Activated CD8-positive, alpha-beta T cell treated with anti-CD3 and anti-CD28 coated beads for 36 hours (primary cell): Measurements from ENCODE around the gene RGS12. TPM values are rescaled to one million over a fixed set of nuclear protein-coding genes. Genes with fewer than 3 reads are reported as not detected.

Experiments
- ATAC-seq: fragments of 200-7000 bp; cut with Tn5 transposase; one replicate; pipeline ENCODE4 v1.10.0; 2021; ENCODE audit warnings: mild to moderate bottlenecking, moderate library complexity
- CTCF ChIA-PET: fragments of 350-600 bp; sonication (Branson Sonifier 250); formaldehyde crosslinking; loops from one replicate; lab custom pipeline; 2021; ENCODE audit warnings: antibody characterized with exemption; lab: Charles Lee
- POLR2A ChIA-PET: fragments of 350-600 bp; sonication (Branson Sonifier 250); formaldehyde crosslinking; loops from one replicate; lab custom pipeline; 2021; ENCODE audit warnings: antibody characterized with exemption; lab: Charles Lee
- DNase-seq: peaks from one replicate; pipeline ENCODE4 v3.0.0-alpha.2; 2020
- H3K27ac Mint-ChIP-seq: one replicate; pipeline ENCODE4 v1.8.0; 2021; ENCODE audit warnings: mild to moderate bottlenecking, mixed read lengths
- H3K27me3 Mint-ChIP-seq: one replicate; pipeline ENCODE4 v1.8.0; 2021; ENCODE audit warnings: mixed read lengths
- H3K36me3 Mint-ChIP-seq: one replicate; pipeline ENCODE4 v1.8.0; 2021; ENCODE audit warnings: low read depth, mixed read lengths
- H3K4me1 Mint-ChIP-seq: one replicate; pipeline ENCODE4 v1.8.0; 2021; ENCODE audit warnings: low read depth, mixed read lengths
- H3K4me3 Mint-ChIP-seq: one replicate; pipeline ENCODE4 v1.8.0; 2021; ENCODE audit warnings: mild to moderate bottlenecking, moderate library complexity, mixed read lengths
- H3K9me3 Mint-ChIP-seq: one replicate; pipeline ENCODE4 v1.8.0; 2021; ENCODE audit warnings: mixed read lengths
- intact Hi-C: fragments of 100-400 bp; cut with micrococcal nuclease; formaldehyde crosslinking; loops from one replicate; pipeline ENCODE4 v1.10.0; 2022
- total RNA-seq, 2 experiments: library from RNA; stranded (reverse); gene quantifications; one replicate each; pipeline ENCODE4 v1.2.3, GENCODE V29; 2021
- TF ChIP-seq, protein P1 (sequence below): fragments of 200-600 bp; IDR thresholded peaks from one replicate; pipeline ENCODE4 v1.8.0; 2022; ENCODE audit warnings: antibody characterized with exemption, mild to moderate bottlenecking

The RGS12 gene
- total RNA-seq, 2 experiments from 2014 or later = 4.6 to 4.7 TPM

DNA sequence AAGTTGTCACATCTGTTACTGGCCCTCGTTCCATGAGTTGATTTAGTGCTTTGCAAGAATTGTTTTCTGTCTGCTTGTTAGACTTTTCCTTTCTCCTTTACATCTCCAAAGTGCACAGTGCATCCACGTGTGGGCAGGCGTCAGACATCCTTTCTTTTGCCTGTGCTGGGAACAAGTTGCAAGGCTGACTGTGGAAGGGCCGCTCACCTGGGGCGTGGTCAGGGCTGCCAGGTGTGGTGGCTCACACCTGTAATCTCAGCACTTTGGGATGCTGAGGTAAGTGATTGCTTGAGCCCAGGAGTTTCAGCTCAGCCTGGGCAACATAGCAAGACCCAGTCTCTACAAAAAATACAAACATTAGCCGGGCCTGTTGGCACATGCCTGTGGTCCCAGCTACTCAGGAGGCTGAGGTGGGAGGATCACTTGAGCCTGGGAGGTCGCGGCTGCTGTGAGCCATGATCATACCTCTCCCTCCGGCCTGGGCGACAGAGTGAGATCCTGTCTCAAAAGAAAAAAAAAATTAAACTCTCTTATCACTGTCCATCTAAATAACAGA, 46.2 kb downstream of the RGS12 start:
- no peak overlapping the region for H3K4me3 Mint-ChIP-seq
- DNase-seq = no peak
- intact Hi-C loops = no loop called here

DNA sequence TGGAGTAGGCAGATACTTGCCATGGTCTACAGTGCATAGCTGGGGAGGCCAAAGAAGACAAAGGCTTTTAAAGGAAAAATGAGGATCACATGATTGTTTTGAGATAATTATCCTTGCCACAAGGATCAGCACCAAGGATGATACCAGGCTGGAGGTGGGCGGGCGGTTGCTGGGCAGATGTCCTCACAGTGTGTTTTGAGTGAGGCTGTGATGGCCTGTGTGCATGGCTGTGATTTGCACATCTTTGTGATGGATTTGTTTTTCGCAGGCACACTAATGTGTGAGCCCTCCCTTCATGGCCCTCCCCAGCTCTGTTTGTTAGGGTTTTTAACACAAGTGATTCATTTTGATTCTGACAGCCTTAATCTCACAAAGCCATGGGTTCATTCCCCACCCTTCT, 46.8 kb downstream of the RGS12 start:
- ATAC-seq (no peak), DNase-seq (no peak)
- Mint-ChIP-seq H3K4me1 (peaks cover 18% of the 10 kb centered on the region), H3K27ac (no peak overlapping the region), H3K9me3 (no peaks in the 10 kb centered on the region), H3K27me3 (no peaks in the 10 kb centered on the region), H3K36me3 (no peaks in the 10 kb centered on the region), H3K4me3 (no peak overlapping the region)
- intact Hi-C loops = no loop called here
- ChIA-PET POLR2A (no interaction called here), CTCF (no interaction called here)
- TF ChIP-seq, protein P1, sequence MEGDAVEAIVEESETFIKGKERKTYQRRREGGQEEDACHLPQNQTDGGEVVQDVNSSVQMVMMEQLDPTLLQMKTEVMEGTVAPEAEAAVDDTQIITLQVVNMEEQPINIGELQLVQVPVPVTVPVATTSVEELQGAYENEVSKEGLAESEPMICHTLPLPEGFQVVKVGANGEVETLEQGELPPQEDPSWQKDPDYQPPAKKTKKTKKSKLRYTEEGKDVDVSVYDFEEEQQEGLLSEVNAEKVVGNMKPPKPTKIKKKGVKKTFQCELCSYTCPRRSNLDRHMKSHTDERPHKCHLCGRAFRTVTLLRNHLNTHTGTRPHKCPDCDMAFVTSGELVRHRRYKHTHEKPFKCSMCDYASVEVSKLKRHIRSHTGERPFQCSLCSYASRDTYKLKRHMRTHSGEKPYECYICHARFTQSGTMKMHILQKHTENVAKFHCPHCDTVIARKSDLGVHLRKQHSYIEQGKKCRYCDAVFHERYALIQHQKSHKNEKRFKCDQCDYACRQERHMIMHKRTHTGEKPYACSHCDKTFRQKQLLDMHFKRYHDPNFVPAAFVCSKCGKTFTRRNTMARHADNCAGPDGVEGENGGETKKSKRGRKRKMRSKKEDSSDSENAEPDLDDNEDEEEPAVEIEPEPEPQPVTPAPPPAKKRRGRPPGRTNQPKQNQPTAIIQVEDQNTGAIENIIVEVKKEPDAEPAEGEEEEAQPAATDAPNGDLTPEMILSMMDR = no peak

More for the DNA sequence above, 46.2 kb downstream of the RGS12 start:
- Mint-ChIP-seq H3K36me3 (no peaks in the 10 kb centered on the region), H3K27me3 (no peaks in the 10 kb centered on the region), H3K9me3 (no peaks in the 10 kb centered on the region), H3K4me1 (peaks cover 18% of the 10 kb centered on the region), H3K27ac (no peak overlapping the region)
- no peak for ATAC-seq
- POLR2A ChIA-PET = no interaction called here
- CTCF ChIA-PET = no interaction called here
- TF ChIP-seq, protein P1 = no peak

DNA sequence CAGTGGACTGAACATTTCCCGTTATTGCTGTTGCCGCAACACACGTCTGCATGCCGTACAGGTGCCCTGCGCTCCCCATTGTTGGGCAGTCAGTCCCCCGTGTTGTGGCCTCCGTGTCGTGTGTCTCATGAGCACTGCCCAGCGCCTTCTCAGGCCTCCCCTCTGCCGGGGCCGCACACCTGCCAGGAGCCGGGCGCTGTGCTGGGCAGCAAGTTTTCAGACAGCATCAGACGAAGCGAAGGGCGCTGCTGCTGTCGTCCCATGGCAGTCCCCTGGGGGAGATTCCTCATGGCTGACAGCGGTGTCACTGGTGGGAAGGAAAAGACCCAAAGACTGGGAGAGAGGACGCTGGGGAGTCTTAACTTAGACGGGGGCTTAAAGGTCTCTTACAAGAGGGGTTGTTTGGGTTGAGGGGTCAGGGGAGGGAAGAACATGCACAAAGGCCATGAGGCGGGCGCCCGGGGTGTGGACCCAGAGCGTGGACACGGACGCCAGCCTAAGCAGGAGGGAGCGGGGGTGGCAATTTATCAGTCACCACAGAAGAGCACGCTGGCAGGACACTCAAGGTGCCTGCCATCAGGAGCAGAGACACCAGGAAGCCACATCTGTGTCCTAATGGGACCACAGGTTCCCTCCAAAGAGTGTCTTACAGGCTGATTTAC, 47.3 kb downstream of the RGS12 start:
- H3K27me3 Mint-ChIP-seq = no peaks in the 10 kb centered on the region
- TF ChIP-seq, protein P1 = no peak
- no peaks in the 10 kb centered on the region for H3K36me3 Mint-ChIP-seq
- H3K4me1 Mint-ChIP-seq = peaks cover 14% of the 10 kb centered on the region
- H3K9me3 Mint-ChIP-seq = no peaks in the 10 kb centered on the region
- no peak overlapping the region for H3K4me3 Mint-ChIP-seq
- no peak overlapping the region for H3K27ac Mint-ChIP-seq
- intact Hi-C loops = no loop called here
- ATAC-seq = no peak
- DNase-seq = no peak
- ChIA-PET POLR2A (no interaction called here), CTCF (no interaction called here)

DNA sequence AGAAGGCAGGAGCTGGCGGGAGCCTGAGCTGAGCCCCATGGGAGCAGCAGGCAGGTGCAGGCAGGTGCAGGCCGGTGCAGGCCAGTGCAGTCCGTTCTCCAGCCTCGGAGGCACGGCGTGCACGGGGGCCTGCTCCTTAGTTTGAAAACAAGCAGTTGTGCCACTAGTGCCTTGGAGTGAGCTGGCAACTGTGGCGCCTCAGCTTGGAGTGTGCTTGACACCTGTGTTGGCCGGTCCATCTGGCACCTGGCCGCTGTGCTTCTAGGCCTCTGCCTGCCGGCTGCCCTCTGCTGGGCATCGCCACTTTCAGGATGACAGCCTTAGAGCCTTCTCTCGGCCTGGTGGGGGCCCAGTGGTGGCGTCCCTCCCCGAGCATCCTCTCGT, 47.9 kb downstream of the RGS12 start:
- intact Hi-C loops = no loop called here
- Mint-ChIP-seq H3K4me3 (no peak overlapping the region), H3K27ac (no peak overlapping the region), H3K36me3 (no peaks in the 10 kb centered on the region), H3K4me1 (peaks cover 14% of the 10 kb centered on the region), H3K9me3 (no peaks in the 10 kb centered on the region), H3K27me3 (no peaks in the 10 kb centered on the region)
- POLR2A ChIA-PET = no interaction called here
- DNase-seq (no peak), ATAC-seq (no peak)
- TF ChIP-seq, protein P1 = no peak
- CTCF ChIA-PET = no interaction called here

DNA sequence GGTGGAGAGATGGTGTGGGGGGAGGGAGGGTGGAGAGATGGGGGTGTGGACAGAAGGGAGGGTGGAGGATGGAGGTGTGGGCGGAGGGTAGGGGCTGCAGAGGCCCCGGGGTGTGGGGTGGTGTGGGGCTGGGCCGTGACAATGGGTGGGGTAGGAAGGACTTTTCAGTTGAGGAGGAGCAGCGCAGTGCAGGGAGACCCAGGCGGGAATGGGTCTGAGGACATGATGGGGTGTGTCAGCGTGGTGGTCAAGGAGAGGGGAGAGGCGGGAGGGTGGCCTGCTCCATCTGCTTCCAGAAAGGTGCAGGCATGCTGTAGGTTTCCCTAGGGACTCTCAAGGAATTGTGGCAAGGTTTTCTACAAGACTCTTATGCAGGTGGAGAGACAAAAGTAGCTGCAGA, 48.9 kb downstream of the RGS12 start:
- Mint-ChIP-seq H3K27ac (no peak overlapping the region), H3K9me3 (no peaks in the 10 kb centered on the region), H3K4me1 (peaks cover 21% of the 10 kb centered on the region), H3K36me3 (no peaks in the 10 kb centered on the region), H3K4me3 (no peak overlapping the region), H3K27me3 (no peaks in the 10 kb centered on the region)
- CTCF ChIA-PET = interaction anchor here (0.7 kb wide), 1 partner anchor 9 kb away, joined by 3 read pairs; no protein-coding TSS in a partner anchor
- TF ChIP-seq, protein P1 = no peak
- DNase-seq (no peak), ATAC-seq (no peak)
- intact Hi-C loops = no loop called here
- POLR2A ChIA-PET = no interaction called here
